Esophagus muscularis mucosa (tissue), 4 donors: Measurements from ENCODE around the gene CD6. TPM values are rescaled to one million over a fixed set of nuclear protein-coding genes. Genes with fewer than 3 reads are reported as not detected.
"Not testable (repeated sequence)": the region's sequence is repeated elsewhere in the genome, so short reads cannot be mapped to it uniquely, and the experiment has no call there.

Experiments used
- DNase-seq: peaks from one replicate; pipeline ENCODE4 v3.0.0-alpha.2; 2017; ENCODE audit errors: extremely low spot score
- H3K27ac ChIP-seq, 4 donors: fragments of 200-600 bp; sonication (generic); replicated peaks in 1 of 4; 1 replicate in 3 of 4; 2 replicates in 1 of 4; pipeline ENCODE4 v1.5.1; 2016 to 2019; ENCODE audit warnings: mild to moderate bottlenecking in 1 of 4
- H3K27me3 ChIP-seq, 4 donors: fragments of 200-600 bp; sonication (generic); one replicate each; pipeline versions ENCODE4 v1.5.1 to v1.6.0; 2016 to 2019
- H3K36me3 ChIP-seq, 4 donors: fragments of 200-600 bp; sonication (generic); one replicate each; pipeline ENCODE4 v1.5.1; 2016 to 2019
- H3K4me1 ChIP-seq, 4 donors: fragments of 200-600 bp; sonication (generic); one replicate each; pipeline ENCODE4 v1.5.1; 2016 to 2019
- H3K4me3 ChIP-seq, 4 donors: fragments of 200-600 bp; sonication (generic); 1 replicate in 2 of 4; 2 replicates in 2 of 4; pipeline ENCODE4 v1.5.1; 2016 to 2019; ENCODE audit warnings: mild to moderate bottlenecking in 4 of 4, moderate library complexity in 1 of 4
- H3K9me3 ChIP-seq, 4 donors: fragments of 200-600 bp; sonication (generic); 1 replicate in 3 of 4; 2 replicates in 1 of 4; pipeline ENCODE4 v1.5.1; 2016 to 2019
- CTCF ChIP-seq, 3 experiments: fragments of 200-600 bp in 2 of 3; fragments of 450-650 bp in 1 of 3; sonication (generic) in 2 of 3; IDR thresholded peaks; one replicate each; pipeline ENCODE4 v1.5.1; 2017 to 2019; ENCODE audit warnings: antibody characterized with exemption in 3 of 3, mild to moderate bottlenecking in 2 of 3, moderate library complexity in 1 of 3
- EP300 ChIP-seq: sonication (generic); formaldehyde crosslinking; IDR thresholded peaks from one replicate; pipeline ENCODE4 v1.6.1; 2017; ENCODE audit warnings: antibody characterized with exemption
- POLR2A ChIP-seq: fragments of 450-650 bp; IDR thresholded peaks from one replicate; pipeline ENCODE4 v1.6.1; 2017; ENCODE audit warnings: antibody characterized with exemption, moderate library complexity, mild to moderate bottlenecking, low read depth
- POLR2AphosphoS5 ChIP-seq, 2 donors: sonication (generic); formaldehyde crosslinking; IDR thresholded peaks; one replicate each; pipeline ENCODE4 v1.6.1; 2017; ENCODE audit warnings: antibody characterized with exemption in 2 of 2
- WGBS: methylation state at CpG from one replicate; pipeline ENCODE4 v1.1.5; 2018; 5-methylcytosine and 5-hydroxymethylcytosine counted together
- intact Hi-C: fragments of 100-400 bp; cut with DNase I; formaldehyde crosslinking; loops from one replicate; pipeline ENCODE4 v1.15.1; 2023
- total RNA-seq, 4 donors: library from RNA; depleted of rRNA; stranded (reverse); fragments of >200 nt; gene quantifications; one replicate each; pipeline versions ENCODE4 v1.1.0 to v1.2.1, GENCODE V29; 2016

CD6 gene
- total RNA-seq, 4 donors from 2014 or later, result 0.32 to 2.2 (median 1.3) TPM; not detected in 1

GRCh38 chr11:60970890-60971289 lies 590 bp upstream of the CD6 start:
- WGBS, result 83% methylated on average over 5 of the region's 5 CpGs

GRCh38 chr11:60972182-60973030 lies 926 bp downstream of the CD6 start:
- H3K4me1 ChIP-seq, result no peaks in the 10 kb centered on the region
- H3K4me3 ChIP-seq, result no peak overlapping the region
- intact Hi-C loops, result no loop called here
- TF ChIP-seq POLR2A (no peak), POLR2AphosphoS5 (IDR thresholded peaks at IDR 0.05) (no peak), EP300 (no peak), CTCF (IDR thresholded peaks at IDR 0.05) (no peak)
- 85% methylated on average over 9 of the region's 15 CpGs for WGBS
- DNase-seq, result no peak
- no peaks in the 10 kb centered on the region for H3K9me3 ChIP-seq
- no peaks in the 10 kb centered on the region for H3K36me3 ChIP-seq
- H3K27ac ChIP-seq, result no peak overlapping the region
- no peaks in the 10 kb centered on the region for H3K27me3 ChIP-seq

More at GRCh38 chr11:60970890-60971289, 590 bp upstream of the CD6 start:
- TF ChIP-seq EP300 (no peak), POLR2A (no peak), CTCF (IDR thresholded peaks at IDR 0.05) (no peak), POLR2AphosphoS5 (IDR thresholded peaks at IDR 0.05) (no peak)
- intact Hi-C loops, result loop anchor here (2.0 kb wide), 1 partner anchor 158 kb away; no protein-coding TSS in a partner anchor
- no peaks in the 10 kb centered on the region for H3K36me3 ChIP-seq
- no peak overlapping the region for H3K4me3 ChIP-seq
- no peaks in the 10 kb centered on the region for H3K27me3 ChIP-seq
- no peak for DNase-seq
- no peaks in the 10 kb centered on the region for H3K9me3 ChIP-seq
- H3K4me1 ChIP-seq, result no peaks in the 10 kb centered on the region
- H3K27ac ChIP-seq, result no peak overlapping the region

- H3K36me3 ChIP-seq, result no peaks in the 10 kb centered on the region
- no peak overlapping the region for H3K27ac ChIP-seq
- TF ChIP-seq CTCF (IDR thresholded peaks at IDR 0.05), result no peak
- H3K4me1 ChIP-seq, result no peaks in the 10 kb centered on the region
- WGBS, result 86% methylated on average over 6 of the region's 6 CpGs
- H3K9me3 ChIP-seq, result no peaks in the 10 kb centered on the region
- H3K4me3 ChIP-seq, result no peak overlapping the region
- DNase-seq, result no peak
- intact Hi-C loops, result no loop called here
- H3K27me3 ChIP-seq, result no peaks in the 10 kb centered on the region
These were observed 2.2 kb downstream of the CD6 start for GRCh38 chr11:60973699-60974098.

GRCh38 chr11:60974316-60974715 lies 2.8 kb downstream of the CD6 start:
- WGBS, result 90% methylated on average over 13 of the region's 13 CpGs
- DNase-seq, intact Hi-C loops, H3K4me3 ChIP-seq, H3K27me3 ChIP-seq, H3K27ac ChIP-seq, H3K9me3 ChIP-seq, H3K4me1 ChIP-seq, H3K36me3 ChIP-seq: not testable (repeated sequence)

- TF ChIP-seq POLR2A (no peak), POLR2AphosphoS5 (IDR thresholded peaks at IDR 0.05) (no peak), EP300 (no peak), CTCF (IDR thresholded peaks at IDR 0.05) (no peak)
- 84% methylated on average over 6 of the region's 6 CpGs for WGBS
- Histone ChIP-seq H3K27ac (no peak overlapping the region), H3K4me1 (no peaks in the 10 kb centered on the region), H3K9me3 (no peaks in the 10 kb centered on the region), H3K4me3 (no peak overlapping the region), H3K27me3 (no peaks in the 10 kb centered on the region), H3K36me3 (no peaks in the 10 kb centered on the region)
- intact Hi-C loops, result no loop called here
- no peak for DNase-seq
These were observed 3.2 kb downstream of the CD6 start for GRCh38 chr11:60974726-60975125.
